IMR-90 (cell line): ENCODE results near the gene NOS1AP. TPM values are rescaled to one million over a fixed set of nuclear protein-coding genes. Genes with fewer than 3 reads are reported as not detected.

Experiments
- ATAC-seq: fragments of 200-7000 bp; cut with Tn5 transposase; 2 replicates; pipeline ENCODE4 v1.9.1; 2020; ENCODE audit warnings: low read depth, mild to moderate bottlenecking, moderate library complexity
- BruUV-seq: library from RNA; stranded (reverse); fragments of 400-500 nt; replicated peaks from 2 replicates; lab custom pipeline; 2021; lab: Mats Ljungman, UMichigan
- CTCF ChIA-PET: fragments of 300-600 bp; formaldehyde crosslinking; extraction: SDS; loops from one replicate; lab custom pipeline; 2021; ENCODE audit warnings: antibody characterized with exemption; lab: Yijun Ruan, JAX
- POLR2A ChIA-PET: fragments of 300-600 bp; sonication (Branson Sonifier 250); formaldehyde crosslinking; loops from one replicate; lab custom pipeline; 2022; ENCODE audit warnings: antibody characterized with exemption; ENCODE audit not compliant: unreplicated experiment; lab: Charles Lee
- DNase-seq: peaks from one replicate; pipeline ENCODE4 v3.0.0; 2013
- H2AFZ ChIP-seq: replicated peaks from 2 replicates; pipeline ENCODE3; 2013; ENCODE audit warnings: low read length, mild to moderate bottlenecking; ENCODE audit not compliant: poor library complexity
- H2AK5ac ChIP-seq: 2 replicates; pipeline ENCODE4 v1.6.1; 2013; ENCODE audit warnings: low read depth, low read length, inconsistent platforms
- H2AK9ac ChIP-seq: replicated peaks from 2 replicates; pipeline ENCODE3; 2013; ENCODE audit warnings: mild to moderate bottlenecking, low read depth, low read length, moderate library complexity; ENCODE audit not compliant: poor library complexity
- H2BK120ac ChIP-seq: 2 replicates; pipeline ENCODE4 v1.6.1; 2013; ENCODE audit warnings: low read depth, low read length, inconsistent platforms
- H2BK15ac ChIP-seq: 3 replicates; pipeline ENCODE4 v1.6.1; 2013; ENCODE audit warnings: low read depth, low read length, inconsistent platforms
- H2BK20ac ChIP-seq: 2 replicates; pipeline ENCODE4 v1.6.1; 2013; ENCODE audit warnings: low read depth, mild to moderate bottlenecking, inconsistent platforms, low read length, moderate library complexity
- H2BK5ac ChIP-seq: 2 replicates; pipeline ENCODE4 v1.6.1; 2013; ENCODE audit warnings: mild to moderate bottlenecking, low read depth, low read length, inconsistent platforms; ENCODE audit not compliant: poor library complexity, severe bottlenecking
- H3K14ac ChIP-seq: replicated peaks from 2 replicates; pipeline ENCODE4 v1.6.1; 2013; ENCODE audit warnings: low read depth, low read length, inconsistent platforms
- H3K18ac ChIP-seq: 2 replicates; pipeline ENCODE4 v1.6.1; 2013; ENCODE audit warnings: low read depth, low read length, control low read depth
- H3K23ac ChIP-seq: 2 replicates; pipeline ENCODE4 v1.6.1; 2013; ENCODE audit warnings: low read depth, low read length, inconsistent platforms
- H3K27ac ChIP-seq: 2 replicates; pipeline ENCODE4 v1.5.1; 2013; ENCODE audit warnings: mild to moderate bottlenecking, control low read depth, low read length; ENCODE audit not compliant: insufficient read depth
- H3K27me3 ChIP-seq: 2 replicates; pipeline ENCODE4 v1.6.1; 2013; ENCODE audit warnings: low read length; ENCODE audit not compliant: control insufficient read depth, insufficient read depth
- H3K36me3 ChIP-seq: 2 replicates; pipeline ENCODE4 v1.6.1; 2013; ENCODE audit warnings: low read length, mixed read lengths; ENCODE audit not compliant: control insufficient read depth, insufficient read depth
- H3K4ac ChIP-seq: 2 replicates; pipeline ENCODE4 v1.6.1; 2013; ENCODE audit warnings: low read depth, low read length, inconsistent platforms
- H3K4me1 ChIP-seq: 2 replicates; pipeline ENCODE4 v1.6.1; 2013; ENCODE audit warnings: low read length, mixed read lengths; ENCODE audit not compliant: control insufficient read depth, insufficient read depth
- H3K4me2 ChIP-seq: 2 replicates; pipeline ENCODE4 v1.6.1; 2013; ENCODE audit warnings: low read depth, mild to moderate bottlenecking, control low read depth, low read length, moderate library complexity
- H3K4me3 ChIP-seq: 2 replicates; pipeline ENCODE4 v1.5.1; 2013; ENCODE audit warnings: low read depth, mild to moderate bottlenecking, control low read depth, low read length, moderate library complexity; ENCODE audit not compliant: insufficient read depth
- H3K56ac ChIP-seq: 2 replicates; pipeline ENCODE4 v1.6.1; 2013; ENCODE audit warnings: low read length, inconsistent platforms; ENCODE audit not compliant: insufficient read depth; ENCODE audit errors: extremely low read depth
- H3K79me1 ChIP-seq, 2 experiments: 2 replicates each; pipeline ENCODE4 v1.6.1; 2013; ENCODE audit warnings: low read length in 2 of 2, inconsistent platforms in 1 of 2, low read depth in 1 of 2
- H3K9ac ChIP-seq: 2 replicates; pipeline ENCODE4 v1.6.1; 2013; ENCODE audit warnings: low read depth, low read length, control low read depth
- H3K9me1 ChIP-seq: 2 replicates; pipeline ENCODE4 v1.6.1; 2013; ENCODE audit warnings: low read length, inconsistent platforms; ENCODE audit not compliant: insufficient read depth
- H3K9me3 ChIP-seq: 2 replicates; pipeline ENCODE4 v1.6.1; 2013; ENCODE audit warnings: low read length; ENCODE audit not compliant: control insufficient read depth, insufficient read depth
- H4K20me1 ChIP-seq: 2 replicates; pipeline ENCODE4 v1.6.1; 2013; ENCODE audit warnings: low read length, inconsistent platforms; ENCODE audit not compliant: insufficient read depth
- H4K5ac ChIP-seq: 2 replicates; pipeline ENCODE4 v1.6.1; 2013; ENCODE audit warnings: mild to moderate bottlenecking, low read depth, low read length, control low read depth
- H4K8ac ChIP-seq, 2 experiments: 2 replicates each; pipeline ENCODE4 v1.6.1; 2013; ENCODE audit warnings: low read depth in 2 of 2, low read length in 2 of 2, control low read depth in 1 of 2, inconsistent platforms in 1 of 2
- H4K91ac ChIP-seq: 2 replicates; pipeline ENCODE4 v1.6.1; 2013; ENCODE audit warnings: low read depth, low read length, inconsistent platforms; ENCODE audit not compliant: insufficient read depth
- CEBPB ChIP-seq: IDR thresholded peaks from 2 replicates; pipeline ENCODE4 v1.6.1; 2012; ENCODE audit warnings: low read depth, low read length, improper control_type of control experiment
- MAFK ChIP-seq: IDR thresholded peaks from 2 replicates; pipeline ENCODE4 v1.6.1; 2012; ENCODE audit warnings: low read depth, low read length, improper control_type of control experiment
- MAZ ChIP-seq: IDR thresholded peaks from 2 replicates; pipeline ENCODE4 v1.6.1; 2012; ENCODE audit warnings: low read depth, mild to moderate bottlenecking, low read length, improper control_type of control experiment, moderate library complexity, borderline replicate concordance
- NFE2L2 ChIP-seq: fragments of 150-350 bp; IDR thresholded peaks from 2 replicates; pipeline ENCODE4 v1.6.1; 2016; ENCODE audit warnings: low read depth, mild to moderate bottlenecking, low read length
- RAD21 ChIP-seq: IDR thresholded peaks from 2 replicates; pipeline ENCODE4 v1.6.1; 2012; ENCODE audit warnings: low read length, improper control_type of control experiment
- RFX5 ChIP-seq: IDR thresholded peaks from 2 replicates; pipeline ENCODE4 v1.8.0; 2012; ENCODE audit warnings: low read depth, mild to moderate bottlenecking, low read length, moderate library complexity
- SMC3 ChIP-seq: fragments of 150-350 bp; IDR thresholded peaks from 2 replicates; pipeline ENCODE4 v1.6.1; 2016; ENCODE audit warnings: low read depth, mild to moderate bottlenecking, antibody characterized with exemption, low read length, moderate library complexity
- WGBS, 2 experiments: methylation state at CpG; one replicate each; pipeline versions ENCODE4 v1.1.5 to v1.1.7; 2013; ENCODE audit warnings: missing lambda C conversion rate in 2 of 2; ENCODE audit not compliant: insufficient read length in 1 of 2; ENCODE audit errors: extremely low coverage in 2 of 2; 5-methylcytosine and 5-hydroxymethylcytosine counted together
- dilution Hi-C: fragments of 300-500 bp; cut with HindIII; formaldehyde crosslinking; loops from one replicate; pipeline ENCODE4 v1.14.3; 2018; ENCODE audit warnings: low sequenced_read_pairs; ENCODE audit not compliant: unreplicated experiment
- in situ Hi-C: fragments of 300-500 bp; cut with MboI; formaldehyde crosslinking; loops from 3 replicates; pipeline ENCODE4 v1.14.3; 2019; ENCODE audit warnings: low sequenced_read_pairs, inconsistent platforms, mixed read lengths
- intact Hi-C: fragments of 100-400 bp; cut with micrococcal nuclease; formaldehyde crosslinking; loops from 2 replicates; pipeline ENCODE4 v1.10.0; 2022
- polyA plus RNA-seq, 3 experiments: library from polyadenylated mRNA; depleted of rRNA; stranded (reverse); fragments of >200 nt; gene quantifications; 2 replicates each; pipeline ENCODE4 v1.2.3, GENCODE V29; 2012; ENCODE audit warnings: low replicate concordance in 1 of 3
- total RNA-seq: library from RNA; depleted of rRNA; stranded (reverse); fragments of >200 nt; gene quantifications from 2 replicates; pipeline ENCODE4 v1.2.3, GENCODE V29; 2012
- TF ChIP-seq, protein P1 (sequence below): conservative IDR thresholded peaks from 2 replicates; pipeline ENCODE4 v1.5.1; 2012; ENCODE audit warnings: mild to moderate bottlenecking, low read depth, low read length, improper control_type of control experiment

The NOS1AP gene
- total and polyA plus RNA-seq, 2 of the 4 experiments (the other 2 are of a cell fraction) = 0.18 to 0.19 TPM

GRCh38 chr1:162391790-162392563 lies 322.5 kb downstream of the NOS1AP start:
- no CpG with 5 or more reads among the region's 4 CpGs for WGBS, 2 experiments
- Histone ChIP-seq H2AK9ac (no peak overlapping the region), H3K4me2 (no peak overlapping the region), H3K27ac (no peak overlapping the region), H4K20me1 (no peaks in the 10 kb centered on the region), H3K4ac (no peak overlapping the region), H4K8ac (no peak overlapping the region), H3K27me3 (peaks cover 27% of the 10 kb centered on the region), H3K23ac (no peak overlapping the region), H3K14ac (no peak overlapping the region), H3K4me3 (no peak overlapping the region), H2AK5ac (no peak overlapping the region), H3K9me3 (no peaks in the 10 kb centered on the region), H3K4me1 (no peaks in the 10 kb centered on the region), H3K36me3 (no peaks in the 10 kb centered on the region), H2BK20ac (no peak overlapping the region), H2BK5ac (no peak overlapping the region), H2AFZ (no peak overlapping the region), H2BK15ac (no peak overlapping the region), H4K91ac (no peak overlapping the region), H3K18ac (no peak overlapping the region), H3K9ac (no peak overlapping the region), H3K56ac (no peak overlapping the region), H2BK120ac (no peak overlapping the region), H4K5ac (no peak overlapping the region), H3K79me1 (no peaks in the 10 kb centered on the region), H3K9me1 (no peaks in the 10 kb centered on the region)
- peak; percentile 93 for ATAC-seq
- ChIA-PET POLR2A (no interaction called here), CTCF (interaction anchor here (0.6 to 3.9 kb wide), 12 partner anchors 12 to 1190 kb away, joined by 3 to 18 read pairs (median 3); partner anchors contain the start of gene NDUFS2)
- in situ Hi-C loops = loop anchor here (5.0 to 25.0 kb wide), 2 partner anchors 335 to 605 kb away; no protein-coding TSS in a partner anchor
- DNase-seq = peak; percentile 58
- TF ChIP-seq NFE2L2 (no peak), MAZ (no peak), CEBPB (no peak), RAD21 (peak; percentile 70), MAFK (no peak), RFX5 (no peak), SMC3 (peak; percentile 72)
- TF ChIP-seq, protein P1, sequence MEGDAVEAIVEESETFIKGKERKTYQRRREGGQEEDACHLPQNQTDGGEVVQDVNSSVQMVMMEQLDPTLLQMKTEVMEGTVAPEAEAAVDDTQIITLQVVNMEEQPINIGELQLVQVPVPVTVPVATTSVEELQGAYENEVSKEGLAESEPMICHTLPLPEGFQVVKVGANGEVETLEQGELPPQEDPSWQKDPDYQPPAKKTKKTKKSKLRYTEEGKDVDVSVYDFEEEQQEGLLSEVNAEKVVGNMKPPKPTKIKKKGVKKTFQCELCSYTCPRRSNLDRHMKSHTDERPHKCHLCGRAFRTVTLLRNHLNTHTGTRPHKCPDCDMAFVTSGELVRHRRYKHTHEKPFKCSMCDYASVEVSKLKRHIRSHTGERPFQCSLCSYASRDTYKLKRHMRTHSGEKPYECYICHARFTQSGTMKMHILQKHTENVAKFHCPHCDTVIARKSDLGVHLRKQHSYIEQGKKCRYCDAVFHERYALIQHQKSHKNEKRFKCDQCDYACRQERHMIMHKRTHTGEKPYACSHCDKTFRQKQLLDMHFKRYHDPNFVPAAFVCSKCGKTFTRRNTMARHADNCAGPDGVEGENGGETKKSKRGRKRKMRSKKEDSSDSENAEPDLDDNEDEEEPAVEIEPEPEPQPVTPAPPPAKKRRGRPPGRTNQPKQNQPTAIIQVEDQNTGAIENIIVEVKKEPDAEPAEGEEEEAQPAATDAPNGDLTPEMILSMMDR = peak; percentile 77
- intact Hi-C loops = loop anchor here (1.0 to 10.0 kb wide), 4 partner anchors 37 to 597 kb away; no protein-coding TSS in a partner anchor
- dilution Hi-C loops = no loop called here
- BruUV-seq = no TSS peak
